HepG2 (cell line): ENCODE data around the gene TRMT112. TPM values are rescaled to one million over a fixed set of nuclear protein-coding genes. Genes with fewer than 3 reads are reported as not detected.

Experiments used
- ASH2L ChIP-seq: fragments of 300-600, 200-600 bp; sonication (generic); IDR thresholded peaks from 2 replicates; pipeline ENCODE4 v1.7.0; 2017; ENCODE audit warnings: low read depth, mild to moderate bottlenecking, moderate library complexity, mixed read lengths, low read length; ENCODE audit not compliant: insufficient read length
- CBX5 ChIP-seq: sonication (generic); formaldehyde crosslinking; IDR thresholded peaks from 2 replicates; pipeline ENCODE4 v1.4.0; 2020; ENCODE audit warnings: missing genetic modification reagents, borderline replicate concordance
- CENPT ChIP-seq: sonication (generic); formaldehyde crosslinking; IDR thresholded peaks from 2 replicates; pipeline ENCODE4 v1.8.0; 2022; ENCODE audit warnings: low read depth, mild to moderate bottlenecking, moderate library complexity, missing genetic modification reagents
- HDAC6 ChIP-seq: fragments of 200-600 bp; sonication (generic); IDR thresholded peaks from 2 replicates; pipeline ENCODE4 v1.7.0; 2017; ENCODE audit warnings: mild to moderate bottlenecking, antibody characterized with exemption, low read length, low read depth
- MAFF ChIP-seq: IDR thresholded peaks from 2 replicates; pipeline ENCODE4 v1.6.1; 2011; ENCODE audit warnings: low read depth, low read length, improper control_type of control experiment
- MBNL3 ChIP-seq: fragments of 250-450 bp; sonication (Bioruptor Pico); conservative IDR thresholded peaks from 2 replicates; pipeline ENCODE4 v1.8.0; 2022; ENCODE audit warnings: mild to moderate bottlenecking, inconsistent platforms
- SIN3A ChIP-seq: IDR thresholded peaks from 2 replicates; pipeline ENCODE4 v1.6.1; 2011; ENCODE audit warnings: low read depth, mild to moderate bottlenecking, control low read depth, low read length, borderline replicate concordance
- SP4 ChIP-seq: sonication (generic); formaldehyde crosslinking; IDR thresholded peaks from 2 replicates; pipeline ENCODE4 v1.8.1; 2023; ENCODE audit warnings: mild to moderate bottlenecking, missing genetic modification reagents
- SRSF1 ChIP-seq: fragments of 200-400 bp; formaldehyde crosslinking; optimal IDR thresholded peaks from 2 replicates; pipeline ENCODE3; 2017; ENCODE audit warnings: mild to moderate bottlenecking, low read depth, low read length, moderate library complexity
- THAP11 ChIP-seq: IDR thresholded peaks from 2 replicates; pipeline ENCODE4 v1.6.1; 2016; ENCODE audit warnings: missing biosample characterization, missing genetic modification reagents
- ZBTB26 ChIP-seq: IDR thresholded peaks from 2 replicates; pipeline ENCODE4 v1.6.1; 2016; ENCODE audit warnings: missing compliant biosample characterization, missing genetic modification reagents, borderline replicate concordance
- ZFP90 ChIP-seq: sonication (generic); formaldehyde crosslinking; IDR thresholded peaks from 2 replicates; pipeline ENCODE4 v1.8.0; 2022; ENCODE audit warnings: missing genetic modification reagents, mild to moderate bottlenecking, inconsistent platforms, borderline replicate concordance
- ZNF350 ChIP-seq: sonication (generic); formaldehyde crosslinking; IDR thresholded peaks from 2 replicates; pipeline ENCODE4 v1.4.0; 2020; ENCODE audit warnings: mild to moderate bottlenecking, low read depth, missing genetic modification reagents, borderline replicate concordance
- ZNF83 ChIP-seq: sonication (generic); formaldehyde crosslinking; IDR thresholded peaks from 2 replicates; pipeline ENCODE4 v1.4.0; 2020; ENCODE audit warnings: missing genetic modification reagents, mild to moderate bottlenecking, borderline replicate concordance
- ZNF839 ChIP-seq: sonication (generic); formaldehyde crosslinking; IDR thresholded peaks from 2 replicates; pipeline ENCODE4 v1.4.0; 2020; ENCODE audit warnings: missing genetic modification reagents, mild to moderate bottlenecking, borderline replicate concordance
- polyA plus RNA-seq, 8 experiments: library from polyadenylated mRNA; depleted of rRNA in 3 of 8; stranded (reverse) in 7 of 8; unstranded in 1 of 8; fragments of >200 nt; fragmentation: Illumina TruSeq in 4 of 8; extraction: Trizol in 4 of 8; gene quantifications; 2 replicates each; pipeline versions ENCODE4 v1.2.1 to v1.2.3, GENCODE V29; 2011 to 2016; ENCODE audit warnings: low read depth in 4 of 8, missing spikeins in 1 of 8, mixed read lengths in 1 of 8; ENCODE audit not compliant: insufficient read depth in 1 of 8
- total RNA-seq, 5 experiments: library from RNA; depleted of rRNA; stranded (reverse); fragments of >200 nt; fragmentation: Illumina TruSeq; extraction: Trizol; gene quantifications; 2 replicates each; pipeline ENCODE4 v1.2.3, GENCODE V29; 2016; ENCODE audit warnings: low read depth in 1 of 5
- TF ChIP-seq, protein P1 (sequence below): sonication (generic); formaldehyde crosslinking; IDR thresholded peaks from 2 replicates; pipeline ENCODE4 v1.5.0; 2020; ENCODE audit warnings: mild to moderate bottlenecking, missing genetic modification reagents
- TF ChIP-seq, protein P2 (sequence below): sonication (generic); formaldehyde crosslinking; IDR thresholded peaks from 2 replicates; pipeline ENCODE4 v1.4.0; 2020; ENCODE audit warnings: low read depth, missing genetic modification reagents

The TRMT112 gene
- total and polyA plus RNA-seq, 2 of the 13 experiments (the other 11 are each of a cell fraction or from before 2014, with no cell fraction given), result 186 to 409 TPM

GRCh38 chr11:64305691-64306562 is 11.4 kb downstream of the TRMT112 start (continued):
- no peak; the same call in 1 of the 2 replicates for TF ChIP-seq ZBTB26 (CRISPR knock-in tag)
- TF ChIP-seq, protein P1, sequence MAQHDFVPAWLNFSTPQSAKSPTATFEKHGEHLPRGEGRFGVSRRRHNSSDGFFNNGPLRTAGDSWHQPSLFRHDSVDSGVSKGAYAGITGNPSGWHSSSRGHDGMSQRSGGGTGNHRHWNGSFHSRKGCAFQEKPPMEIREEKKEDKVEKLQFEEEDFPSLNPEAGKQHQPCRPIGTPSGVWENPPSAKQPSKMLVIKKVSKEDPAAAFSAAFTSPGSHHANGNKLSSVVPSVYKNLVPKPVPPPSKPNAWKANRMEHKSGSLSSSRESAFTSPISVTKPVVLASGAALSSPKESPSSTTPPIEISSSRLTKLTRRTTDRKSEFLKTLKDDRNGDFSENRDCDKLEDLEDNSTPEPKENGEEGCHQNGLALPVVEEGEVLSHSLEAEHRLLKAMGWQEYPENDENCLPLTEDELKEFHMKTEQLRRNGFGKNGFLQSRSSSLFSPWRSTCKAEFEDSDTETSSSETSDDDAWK (CRISPR knock-in tag), result no peak
- TF ChIP-seq SP4 (CRISPR knock-in tag), result peak; percentile 59
- peak; percentile 69; the same call in 1 of the 2 replicates for TF ChIP-seq CBX5 (CRISPR knock-in tag)
- 0 out of 2 replicates have a peak, but pooled peaks have one; percentile 31 for TF ChIP-seq CENPT (CRISPR knock-in tag)
- TF ChIP-seq SRSF1, result no peak
- peak; percentile 66 for TF ChIP-seq THAP11 (CRISPR knock-in tag)
- no peak for TF ChIP-seq HDAC6
- TF ChIP-seq ASH2L, result peak; percentile 29
- peak; percentile 46; the same call in 1 of the 2 replicates for TF ChIP-seq ZNF350 (CRISPR knock-in tag)
- no peak for TF ChIP-seq SIN3A
- TF ChIP-seq, protein P2, sequence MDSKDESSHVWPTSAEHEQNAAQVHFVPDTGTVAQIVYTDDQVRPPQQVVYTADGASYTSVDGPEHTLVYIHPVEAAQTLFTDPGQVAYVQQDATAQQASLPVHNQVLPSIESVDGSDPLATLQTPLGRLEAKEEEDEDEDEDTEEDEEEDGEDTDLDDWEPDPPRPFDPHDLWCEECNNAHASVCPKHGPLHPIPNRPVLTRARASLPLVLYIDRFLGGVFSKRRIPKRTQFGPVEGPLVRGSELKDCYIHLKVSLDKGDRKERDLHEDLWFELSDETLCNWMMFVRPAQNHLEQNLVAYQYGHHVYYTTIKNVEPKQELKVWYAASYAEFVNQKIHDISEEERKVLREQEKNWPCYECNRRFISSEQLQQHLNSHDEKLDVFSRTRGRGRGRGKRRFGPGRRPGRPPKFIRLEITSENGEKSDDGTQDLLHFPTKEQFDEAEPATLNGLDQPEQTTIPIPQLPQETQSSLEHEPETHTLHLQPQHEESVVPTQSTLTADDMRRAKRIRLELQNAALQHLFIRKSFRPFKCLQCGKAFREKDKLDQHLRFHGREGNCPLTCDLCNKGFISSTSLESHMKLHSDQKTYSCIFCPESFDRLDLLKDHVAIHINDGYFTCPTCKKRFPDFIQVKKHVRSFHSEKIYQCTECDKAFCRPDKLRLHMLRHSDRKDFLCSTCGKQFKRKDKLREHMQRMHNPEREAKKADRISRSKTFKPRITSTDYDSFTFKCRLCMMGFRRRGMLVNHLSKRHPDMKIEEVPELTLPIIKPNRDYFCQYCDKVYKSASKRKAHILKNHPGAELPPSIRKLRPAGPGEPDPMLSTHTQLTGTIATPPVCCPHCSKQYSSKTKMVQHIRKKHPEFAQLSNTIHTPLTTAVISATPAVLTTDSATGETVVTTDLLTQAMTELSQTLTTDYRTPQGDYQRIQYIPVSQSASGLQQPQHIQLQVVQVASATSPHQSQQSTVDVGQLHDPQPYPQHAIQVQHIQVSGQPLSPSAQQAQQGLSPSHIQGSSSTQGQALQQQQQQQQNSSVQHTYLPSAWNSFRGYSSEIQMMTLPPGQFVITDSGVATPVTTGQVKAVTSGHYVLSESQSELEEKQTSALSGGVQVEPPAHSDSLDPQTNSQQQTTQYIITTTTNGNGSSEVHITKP, result no peak
- no peak; the same call in 1 of the 2 replicates for TF ChIP-seq ZNF83 (CRISPR knock-in tag)
- no peak for TF ChIP-seq ZNF839
- TF ChIP-seq ZFP90 (CRISPR knock-in tag), result no peak
- TF ChIP-seq MBNL3 (CRISPR knock-in tag), result no peak
- no peak for TF ChIP-seq MAFF
